HEK293T (cell line): Measurements from ENCODE around the gene ADD1.

Source experiments
- CTBP1 ChIP-seq: fragments of 450-650 bp; IDR thresholded peaks from 2 replicates; pipeline ENCODE4 v1.6.1; 2016; ENCODE audit warnings: borderline replicate concordance
- ELF4 ChIP-seq: fragments of 450-650 bp; IDR thresholded peaks from 2 replicates; pipeline ENCODE4 v1.6.1; 2017; ENCODE audit warnings: antibody characterized with exemption
- FOXM1 ChIP-seq: fragments of 450-650 bp; IDR thresholded peaks from 2 replicates; pipeline ENCODE4 v1.6.1; 2017; ENCODE audit warnings: mild to moderate bottlenecking, borderline replicate concordance
- HDGF ChIP-seq: fragments of 450-650 bp; IDR thresholded peaks from 2 replicates; pipeline ENCODE4 v1.6.1; 2017; ENCODE audit warnings: antibody characterized with exemption, borderline replicate concordance
- TARDBP ChIP-seq: fragments of 450-650 bp; IDR thresholded peaks from 2 replicates; pipeline ENCODE4 v1.6.1; 2016
- ZNF384 ChIP-seq: fragments of 450-650 bp; IDR thresholded peaks from 2 replicates; pipeline ENCODE4 v1.6.1; 2016

- TF ChIP-seq ZNF384, result no peak
- no peak for TF ChIP-seq FOXM1
- no peak for TF ChIP-seq TARDBP
- TF ChIP-seq HDGF, result no peak
- TF ChIP-seq ELF4, result no peak
- no peak for TF ChIP-seq CTBP1
These were observed 14.2 kb upstream of the ADD1 start for GRCh38 chr4:2829321-2829932.
